ENCODE measurements around the gene ATXN1.
"Not testable (repeated sequence)": the region's sequence is repeated elsewhere in the genome, so short reads cannot be mapped to it uniquely, and the experiment has no call there.

ATXN1 gene

DNA sequence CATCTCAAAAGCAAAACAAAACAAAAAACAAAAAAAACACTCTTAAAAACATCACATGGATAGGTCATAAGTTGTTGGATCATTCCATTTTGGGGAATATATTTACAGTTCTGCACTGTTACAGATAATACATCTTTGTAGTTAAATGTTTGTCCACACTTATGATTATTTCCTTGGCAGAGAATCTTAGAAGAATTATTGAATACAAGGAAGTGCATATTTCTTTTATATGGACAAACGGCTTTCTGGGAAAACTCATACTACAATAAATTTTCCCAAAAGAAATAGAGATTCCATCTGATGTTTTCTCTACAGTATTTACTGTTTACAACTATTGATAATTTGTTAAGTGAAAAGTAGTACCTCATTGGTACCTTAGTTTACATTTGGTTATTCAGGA, 489.1 kb downstream of the ATXN1 start:
- DNase-seq (ENCODE audit: low read depth in 1 of 2, low spot score in 1 of 2): no peak

DNA sequence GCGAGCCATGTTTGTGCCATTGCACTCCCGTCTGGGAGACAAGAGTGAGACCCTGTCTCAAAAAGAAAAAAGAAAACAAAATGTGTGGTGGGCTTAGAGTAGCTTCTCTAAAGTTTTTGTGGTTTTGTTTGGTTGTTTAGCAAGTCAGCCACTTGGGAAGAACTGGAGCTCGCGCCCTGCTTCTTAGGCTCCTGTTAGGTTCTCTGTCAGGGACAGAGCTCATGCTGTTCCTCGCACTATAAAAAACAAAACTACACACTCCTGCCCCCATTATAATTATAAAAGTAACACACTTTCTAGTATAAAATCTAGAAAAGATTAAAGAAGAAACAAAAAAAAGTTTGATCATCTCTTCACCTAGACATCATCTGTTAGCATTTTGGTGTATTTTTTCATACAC, 489.8 kb downstream of the ATXN1 start:
- no peak for DNase-seq (ENCODE audit: low read depth in 1 of 2, low spot score in 1 of 2)

DNA sequence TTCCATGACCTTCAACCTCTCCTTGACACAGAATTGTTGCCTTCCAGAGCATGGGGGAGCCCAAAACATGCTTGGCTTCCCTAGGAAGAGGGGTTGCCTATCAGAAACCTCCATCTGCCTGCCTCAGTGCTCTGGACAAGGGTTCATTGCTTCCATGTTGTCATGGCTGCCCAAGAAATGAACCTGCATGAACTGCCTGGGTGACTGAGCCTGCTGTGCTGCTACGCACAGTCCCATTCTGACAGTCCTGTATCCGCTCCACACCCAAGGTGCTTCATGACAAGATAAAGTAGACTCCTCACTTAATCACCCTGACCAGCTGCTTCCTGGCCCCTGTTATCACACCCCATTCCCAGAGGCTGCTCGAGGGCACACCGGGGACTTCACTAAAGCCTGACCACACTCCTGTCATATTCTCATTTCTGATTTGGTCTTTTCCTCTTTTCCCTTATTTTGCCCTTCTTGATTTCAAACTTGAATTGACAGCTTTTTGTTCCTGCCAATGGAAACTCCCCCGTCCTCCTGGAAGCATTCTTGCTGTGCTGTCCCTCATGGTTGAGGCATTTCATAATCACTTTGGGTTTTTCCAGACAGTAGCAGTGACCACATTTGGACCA, 491.0 kb downstream of the ATXN1 start:
- no peak for DNase-seq (ENCODE audit: low read depth in 1 of 2, low spot score in 1 of 2)

DNA sequence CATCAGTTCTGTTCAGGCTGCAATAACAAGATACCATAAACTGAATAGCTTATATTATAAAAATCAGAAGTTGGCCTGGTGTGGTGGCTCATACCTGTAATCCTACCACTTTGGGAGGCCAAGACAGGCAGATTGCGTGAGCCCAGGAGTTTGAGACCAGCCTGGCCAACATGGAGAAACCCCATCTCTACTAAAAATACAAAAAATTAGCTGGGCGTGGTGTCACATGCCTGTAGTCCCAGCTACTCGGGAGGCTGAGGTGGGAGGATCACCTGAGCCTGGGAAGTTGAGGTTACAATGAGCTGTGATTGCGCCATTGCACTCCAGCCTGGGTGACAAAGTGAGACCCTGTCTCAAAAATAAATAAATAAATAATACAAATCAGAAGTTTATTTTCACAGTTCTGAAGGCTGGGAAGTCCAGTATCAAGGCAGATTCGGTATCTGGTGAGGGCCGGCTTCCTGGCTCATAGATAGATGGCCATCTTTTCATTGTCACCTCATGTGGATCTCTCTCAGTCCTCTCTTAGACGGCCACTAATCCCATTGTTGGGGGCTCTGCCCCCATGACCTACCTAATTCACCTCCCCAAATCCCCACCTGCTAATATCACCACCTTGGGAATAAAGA, 491.7 kb downstream of the ATXN1 start:
- DNase-seq (ENCODE audit: low read depth in 1 of 2, low spot score in 1 of 2): not testable (repeated sequence)

DNA sequence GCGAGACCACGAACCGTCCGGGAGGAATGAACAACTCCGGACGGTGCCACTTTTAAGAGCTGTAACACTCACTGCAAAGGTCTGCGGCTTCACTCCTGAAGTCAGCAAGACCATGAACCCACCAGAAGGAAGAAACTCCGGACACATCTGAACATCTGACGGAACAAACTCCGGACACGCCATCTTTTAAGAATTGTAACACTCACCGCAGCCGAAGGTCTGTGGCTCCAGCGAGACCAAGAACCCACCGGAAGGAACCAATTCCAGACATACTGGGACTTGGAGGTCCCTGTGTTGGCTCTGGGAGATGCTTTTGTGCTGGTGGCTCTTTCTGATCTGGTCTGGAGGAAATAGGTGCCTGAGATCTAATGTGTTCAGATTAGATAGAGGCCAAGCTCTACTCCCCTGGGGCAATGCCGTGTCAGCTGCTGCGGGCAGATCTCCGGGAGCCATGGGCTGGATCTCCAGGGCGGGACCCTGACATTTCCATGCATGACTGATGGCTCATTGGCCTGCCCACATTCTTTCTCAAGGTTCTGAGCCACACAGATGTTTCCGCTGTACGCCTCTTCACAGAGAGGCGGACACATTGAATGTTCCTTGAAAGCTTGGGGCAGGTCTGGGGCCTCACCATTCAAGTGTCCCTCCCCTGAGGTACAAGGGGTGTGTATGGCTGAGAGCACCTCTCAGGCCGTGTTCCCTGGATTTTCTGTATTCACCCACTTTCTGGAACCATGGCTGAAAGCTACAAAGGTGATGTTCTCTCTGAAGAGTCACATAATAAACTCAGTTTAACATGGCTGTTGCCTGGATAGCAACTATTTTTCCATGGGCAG, 493.6 kb downstream of the ATXN1 start:
- no peak for DNase-seq (ENCODE audit: low read depth in 1 of 2, low spot score in 1 of 2)

DNA sequence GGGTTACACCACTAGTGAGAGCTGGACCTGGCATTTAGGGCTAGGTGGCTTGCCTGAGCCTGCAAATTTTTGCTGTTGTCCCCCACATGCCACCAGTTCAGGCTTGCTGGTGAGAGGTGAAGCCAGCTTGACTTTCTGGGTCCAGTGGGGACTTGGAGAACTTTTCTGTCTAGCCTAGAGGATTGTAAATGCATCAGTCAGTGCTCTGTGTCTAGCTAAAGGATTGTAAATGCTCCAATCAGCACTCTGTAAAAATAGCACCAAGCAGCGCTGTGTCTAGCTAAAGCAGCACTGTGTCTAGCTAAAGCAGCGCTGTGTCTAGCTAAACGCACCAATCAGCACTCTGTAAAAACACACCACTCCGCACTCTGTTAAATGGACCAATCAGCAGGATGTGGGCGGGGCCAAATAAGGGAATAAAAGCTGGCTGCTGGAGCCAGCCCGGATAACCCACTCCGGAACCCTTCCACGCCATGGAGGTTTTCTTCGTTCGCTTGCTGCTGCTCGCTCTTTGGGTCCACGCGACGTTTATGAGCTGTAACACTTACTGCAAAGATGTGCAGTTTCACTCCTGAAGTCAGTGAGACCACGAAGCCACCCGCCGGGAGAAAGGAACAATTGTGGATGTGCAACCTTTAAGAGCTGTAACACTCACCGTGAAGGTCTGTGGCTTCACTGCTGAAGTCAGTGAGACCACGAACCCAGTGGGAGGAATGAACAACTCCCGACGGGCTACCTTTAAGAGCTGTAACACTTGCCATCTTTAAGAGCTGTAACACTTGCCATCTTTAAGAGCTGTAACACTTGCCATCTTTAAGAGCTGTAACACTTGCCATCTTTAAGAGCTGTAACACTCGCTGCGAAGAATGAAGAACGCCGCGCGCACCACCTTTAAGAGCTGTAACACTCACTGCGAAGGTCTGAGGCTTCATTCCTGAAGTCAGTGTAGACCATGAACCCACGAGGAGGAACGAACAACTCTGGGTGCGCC, 495.6 kb downstream of the ATXN1 start:
- DNase-seq (ENCODE audit: low read depth in 1 of 2, low spot score in 1 of 2): no peak

DNA sequence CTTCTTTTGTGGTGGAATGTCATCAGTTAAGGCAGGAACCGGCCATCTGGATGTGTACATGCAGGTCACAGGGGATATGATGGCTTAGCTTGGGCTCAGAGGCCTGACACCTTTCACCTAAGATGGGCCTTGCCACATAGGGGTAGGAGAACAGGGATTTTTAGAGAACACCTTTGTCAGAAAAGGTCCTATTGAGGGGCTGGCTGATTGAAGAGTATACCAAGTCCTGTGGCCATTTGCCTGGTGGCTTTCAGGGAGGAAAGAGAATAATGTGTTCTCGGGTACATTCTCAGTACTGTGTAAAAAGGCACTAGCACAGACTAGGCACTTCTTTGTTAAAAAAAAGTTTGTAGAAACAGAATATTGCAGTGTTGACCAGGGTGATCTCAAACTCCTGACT, 496.5 kb downstream of the ATXN1 start:
- DNase-seq (ENCODE audit: low read depth in 1 of 2, low spot score in 1 of 2): no peak

DNA sequence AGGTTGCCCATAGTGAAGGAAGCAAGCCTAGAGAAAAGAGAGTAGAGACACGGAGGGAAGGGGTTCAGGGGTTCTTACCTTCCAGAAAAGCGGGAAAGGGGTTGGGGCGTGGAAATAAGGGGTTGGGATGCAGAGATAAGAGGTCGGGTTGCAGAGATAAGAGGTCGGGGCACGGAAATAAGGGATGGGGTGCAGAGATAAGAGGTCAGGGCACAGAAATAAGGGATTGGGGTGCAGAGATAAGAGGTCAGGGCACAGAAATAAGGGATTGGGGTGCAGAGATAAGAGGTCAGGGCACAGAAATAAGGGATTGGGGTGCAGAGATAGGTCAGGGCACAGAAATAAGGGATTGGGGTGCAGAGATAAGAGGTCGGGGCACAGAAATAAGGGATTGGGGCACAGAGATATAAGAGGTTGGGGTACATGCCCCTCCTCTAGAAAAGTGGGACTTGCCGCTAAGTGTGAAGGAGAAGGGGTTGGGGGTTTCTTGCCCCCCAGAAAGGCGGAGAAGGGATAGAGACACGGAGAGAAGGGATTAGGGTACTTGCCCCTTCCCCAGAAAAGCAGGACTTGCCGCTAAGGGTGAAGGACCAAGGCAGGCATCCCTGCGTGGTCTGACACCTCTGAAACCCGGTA, 497.7 kb downstream of the ATXN1 start:
- DNase-seq (ENCODE audit: low read depth in 1 of 2, low spot score in 1 of 2): not testable (repeated sequence)

DNA sequence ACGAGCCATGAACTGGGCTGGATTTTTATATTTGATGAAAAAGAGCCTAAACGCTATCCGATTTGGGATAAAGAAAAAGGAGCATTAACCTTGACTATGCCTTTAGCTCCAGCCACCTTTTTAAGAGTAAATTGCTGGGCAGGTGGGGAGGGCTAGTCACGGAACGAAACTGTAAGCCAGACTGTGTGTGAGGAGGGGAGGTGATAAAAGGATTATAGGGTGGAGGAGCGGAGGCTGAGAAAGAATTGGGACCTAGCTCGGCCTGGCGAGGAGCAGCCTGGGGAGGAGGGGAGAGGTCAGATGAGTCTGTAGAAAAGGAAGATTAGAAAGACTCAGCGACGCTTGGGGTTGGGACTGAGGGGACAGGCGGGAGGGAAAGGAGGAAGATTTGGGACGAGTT, 498.5 kb downstream of the ATXN1 start:
- DNase-seq (ENCODE audit: low read depth in 1 of 2, low spot score in 1 of 2): not testable (repeated sequence)

DNA sequence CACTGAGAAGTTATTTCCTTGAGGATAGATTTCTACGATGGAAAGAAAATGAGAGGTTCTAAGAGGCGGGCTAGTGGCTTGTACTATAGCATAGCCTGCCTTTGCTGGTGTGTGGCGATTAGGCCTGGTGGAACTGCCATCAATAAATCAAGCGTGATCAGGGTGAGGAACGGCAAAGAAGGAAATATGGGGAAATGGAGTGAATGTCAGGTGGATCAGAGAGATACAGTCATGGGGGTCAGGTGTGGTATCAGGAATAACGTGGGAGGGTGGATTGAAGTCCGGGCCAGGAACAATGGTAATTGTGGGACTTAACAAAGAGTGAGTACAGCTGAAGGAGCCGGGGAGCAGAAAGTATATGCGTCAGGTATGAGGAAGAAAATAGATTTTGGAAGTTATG, 500.7 kb downstream of the ATXN1 start:
- not testable (repeated sequence) for DNase-seq (ENCODE audit: low read depth in 1 of 2, low spot score in 1 of 2)

DNA sequence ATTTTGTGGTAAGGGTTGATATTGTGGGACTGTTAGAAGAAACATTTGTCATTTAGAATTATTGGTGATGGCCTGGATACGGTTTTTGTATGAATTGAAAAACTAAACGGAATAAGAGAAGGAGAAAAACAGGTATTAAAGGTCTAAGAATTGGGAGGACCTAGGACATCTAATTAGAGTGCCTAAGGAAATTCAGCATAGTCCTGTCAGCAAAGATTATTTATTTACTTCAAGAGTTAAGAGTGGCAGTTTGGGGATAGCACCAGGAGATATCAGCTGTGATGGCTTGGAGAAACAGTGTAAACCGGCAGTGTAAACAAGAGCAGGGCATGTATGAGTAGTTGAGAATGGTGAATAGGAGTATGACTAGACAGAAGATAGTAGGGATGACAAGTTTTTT, 501.7 kb downstream of the ATXN1 start:
- DNase-seq (ENCODE audit: low read depth in 1 of 2, low spot score in 1 of 2): not testable (repeated sequence)

DNA sequence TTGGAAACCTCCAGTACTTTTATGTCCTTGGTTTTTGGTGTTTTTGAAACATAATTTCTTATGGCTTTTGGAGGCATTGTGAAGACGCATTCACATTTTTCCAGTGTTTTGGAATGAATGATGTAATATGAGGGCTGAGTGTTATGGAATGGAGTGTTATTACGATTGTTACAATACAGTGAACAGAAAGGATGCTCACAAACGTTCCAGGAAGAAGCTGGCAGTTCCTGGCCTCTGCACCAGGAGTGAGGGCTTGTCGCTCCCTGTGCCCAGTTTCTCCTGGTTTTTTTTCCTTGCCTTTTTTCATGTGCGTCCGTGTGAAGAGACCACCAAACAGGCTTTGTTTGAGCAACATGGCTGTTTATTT, 502.6 kb downstream of the ATXN1 start:
- DNase-seq (ENCODE audit: low read depth in 1 of 2, low spot score in 1 of 2): no peak

DNA sequence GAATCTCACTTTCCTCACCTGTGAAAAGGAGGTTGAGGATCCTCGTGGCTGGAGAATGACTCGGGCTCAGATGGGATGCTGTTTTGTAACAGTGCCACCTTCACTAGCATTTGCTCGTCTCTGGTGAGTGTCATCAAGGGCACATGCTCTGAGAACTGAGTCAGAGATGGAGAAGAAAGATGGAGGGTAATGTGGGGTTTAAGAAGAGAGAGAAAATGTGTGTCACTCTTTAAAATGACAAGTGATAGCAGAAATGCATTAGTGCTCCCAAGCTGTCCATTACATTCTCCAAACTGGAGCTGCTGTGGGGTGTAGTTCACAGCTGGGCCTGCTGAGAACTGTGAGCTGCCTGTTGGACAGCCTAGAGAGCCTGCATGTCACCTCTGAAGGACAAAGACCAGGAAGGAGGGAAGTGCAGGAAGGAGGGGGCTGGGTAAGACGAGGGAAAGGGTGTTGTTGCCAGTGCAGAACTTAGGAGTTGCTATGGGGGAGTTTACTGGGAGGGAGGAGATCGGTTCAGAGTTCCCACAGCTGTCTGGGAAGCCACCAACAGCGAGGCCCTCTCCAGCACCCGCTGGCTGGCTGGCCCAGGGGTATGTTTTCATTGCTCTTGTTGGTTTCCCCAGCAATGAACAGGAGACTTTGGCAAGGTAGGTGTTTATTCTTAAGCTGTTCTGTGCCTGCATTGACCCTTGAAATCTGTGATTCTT, 503.1 kb downstream of the ATXN1 start:
- DNase-seq (ENCODE audit: low read depth in 1 of 2, low spot score in 1 of 2): no peak

DNA sequence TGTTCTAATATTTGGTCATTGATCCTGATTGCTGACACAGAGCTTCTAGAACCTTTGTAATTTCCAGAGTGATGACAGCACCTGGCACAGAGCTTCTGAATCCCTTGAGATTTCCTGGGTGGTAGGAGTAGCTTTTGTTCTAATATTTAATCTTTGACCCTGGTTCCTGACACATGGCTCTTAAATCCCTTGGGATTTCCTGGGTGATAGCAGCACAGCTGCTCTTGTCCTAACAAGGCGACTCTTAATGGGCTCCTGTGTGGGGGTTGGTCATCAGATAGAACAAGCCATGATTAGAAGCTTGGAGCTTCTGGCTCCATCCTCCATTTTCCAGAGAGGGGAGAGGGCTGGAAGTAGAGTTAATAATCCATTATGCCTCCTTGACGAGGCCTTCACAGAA, 504.5 kb downstream of the ATXN1 start:
- DNase-seq (ENCODE audit: low read depth in 1 of 2, low spot score in 1 of 2): no peak

DNA sequence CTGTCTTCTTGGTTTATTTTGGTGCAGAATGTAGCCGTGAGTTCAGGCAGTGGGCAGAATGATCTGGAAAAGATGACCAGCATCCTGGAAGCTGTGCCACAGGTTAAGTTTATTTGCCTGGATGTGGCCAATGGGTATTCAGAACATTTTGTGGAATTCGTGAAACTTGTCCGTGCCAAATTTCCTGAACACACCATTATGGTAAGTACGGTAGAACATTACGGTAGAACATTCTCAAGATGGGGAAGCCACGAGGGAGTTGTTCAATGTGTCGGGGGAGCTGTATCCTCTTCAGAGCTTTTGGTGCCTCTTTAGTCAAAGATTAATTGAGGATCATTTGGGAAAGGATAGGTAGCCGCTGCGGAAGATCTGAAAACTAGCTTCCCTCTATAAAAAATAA, 506.7 kb downstream of the ATXN1 start:
- no peak for DNase-seq (ENCODE audit: low read depth in 1 of 2, low spot score in 1 of 2)

DNA sequence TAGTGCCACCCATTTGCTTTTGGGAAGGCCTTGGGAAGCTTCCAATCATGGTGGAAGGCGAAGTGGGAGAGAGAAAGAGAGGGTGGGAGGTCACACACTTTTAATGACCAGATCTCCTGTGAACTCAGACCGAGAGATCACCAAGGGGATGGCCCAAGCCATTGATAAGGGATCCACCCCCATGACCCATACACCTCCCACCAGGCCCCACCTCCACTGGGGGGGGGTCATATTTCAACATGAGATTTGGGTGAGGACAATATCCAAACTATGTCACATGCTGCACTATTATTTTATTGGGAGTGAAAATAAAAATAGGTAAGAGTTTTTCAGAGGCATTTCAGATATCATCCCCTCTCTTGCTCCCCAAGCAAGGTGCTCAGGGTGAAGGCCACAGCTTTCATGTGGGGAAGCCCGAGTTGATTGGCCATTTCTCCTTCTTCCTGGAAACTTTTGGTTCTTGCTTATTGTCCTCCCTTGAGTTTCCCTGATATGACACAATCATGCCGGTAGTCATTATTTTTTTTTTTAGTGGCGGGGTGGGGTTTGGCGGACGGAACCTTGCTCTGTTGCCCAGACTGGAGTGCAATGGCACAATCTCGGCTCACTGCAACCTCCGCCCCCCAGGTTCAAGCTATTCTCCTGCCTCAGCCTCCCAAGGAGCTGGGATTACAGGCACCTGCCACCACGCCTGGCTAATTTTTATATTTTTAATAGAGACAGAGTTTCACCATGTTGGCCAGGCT, 507.7 kb downstream of the ATXN1 start:
- DNase-seq (ENCODE audit: low read depth in 1 of 2, low spot score in 1 of 2): no peak

DNA sequence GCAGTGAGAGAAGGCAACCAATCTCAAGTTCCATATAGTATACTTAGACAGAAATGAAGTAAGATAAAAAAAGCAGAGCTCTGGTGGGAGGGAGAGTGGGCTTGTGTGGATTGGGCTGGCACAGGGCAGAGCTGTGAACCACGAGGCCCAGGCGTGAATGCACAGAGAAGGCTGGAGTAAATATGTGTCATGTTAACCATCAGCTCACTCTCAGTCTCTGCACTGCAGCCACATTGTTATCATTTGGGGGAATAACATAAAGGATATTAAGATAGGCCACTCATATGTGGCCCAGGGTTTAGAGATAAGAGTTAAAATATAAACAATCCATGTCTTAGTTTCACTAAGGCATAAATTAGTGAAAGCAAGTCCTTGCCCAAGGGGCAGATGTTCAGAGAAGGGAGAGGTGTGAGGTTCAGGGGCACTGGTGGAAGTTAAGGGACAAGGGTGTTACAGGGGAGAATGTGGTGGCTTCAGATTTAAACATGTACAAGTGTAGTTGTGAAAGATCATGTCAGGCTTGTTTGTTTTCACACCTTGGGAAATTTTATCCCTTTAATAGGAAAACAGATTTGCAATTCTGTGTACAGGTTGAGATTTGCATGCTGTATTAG, 508.5 kb downstream of the ATXN1 start:
- DNase-seq (ENCODE audit: low read depth in 1 of 2, low spot score in 1 of 2): no peak

DNA sequence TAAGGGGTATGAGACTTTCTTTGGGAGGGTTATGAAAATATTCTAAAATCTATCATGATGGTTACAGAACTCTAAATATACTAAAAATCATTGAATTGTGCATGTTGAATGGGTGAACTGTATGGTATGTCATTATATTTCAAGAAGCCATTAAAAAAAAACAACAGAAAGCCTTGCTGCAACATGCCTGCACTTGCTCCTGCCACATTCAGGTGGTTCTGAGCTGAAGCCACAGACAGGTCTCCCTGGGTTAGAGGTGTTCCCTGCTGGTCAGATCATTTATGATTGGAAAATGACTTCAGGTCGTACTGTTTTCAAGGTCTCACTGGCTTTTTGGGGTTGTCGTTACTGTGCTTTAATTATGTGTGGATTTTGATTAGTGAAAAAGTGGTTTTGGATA, 509.6 kb downstream of the ATXN1 start:
- no peak for DNase-seq (ENCODE audit: low read depth in 1 of 2, low spot score in 1 of 2)

DNA sequence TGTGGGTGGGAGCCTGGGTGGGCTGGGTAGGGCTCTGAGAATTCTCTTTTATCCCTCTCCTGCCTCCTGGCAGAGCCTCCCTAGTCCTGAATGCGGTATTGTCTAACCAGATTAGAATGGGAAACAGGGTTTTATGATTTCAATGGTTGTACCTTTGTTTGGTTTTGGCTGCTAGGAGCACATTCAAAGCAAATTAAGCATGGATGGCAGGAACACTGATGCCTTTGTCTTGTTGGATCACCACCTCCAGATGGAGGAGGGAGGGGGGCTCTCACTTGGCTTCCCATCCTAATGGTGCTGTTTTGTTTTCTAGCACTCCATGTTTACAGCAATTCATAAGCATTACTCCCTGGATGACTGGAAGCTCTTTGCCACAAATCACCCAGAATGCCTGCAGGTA, 511.3 kb downstream of the ATXN1 start:
- DNase-seq (ENCODE audit: low read depth in 1 of 2, low spot score in 1 of 2): no peak

Measured in activated CD4-positive, alpha-beta T cell treated with anti-CD3 and anti-CD28 coated beads, Interleukin-2, amount 50 U/mL, for 24 hours (primary cell).